ENCODE measurements around the gene MRPS26.
A peak's percentile ranks its signal among the peaks of the same experiment; 100 is the strongest.
"Not testable (repeated sequence)": the region's sequence is repeated elsewhere in the genome, so short reads cannot be mapped to it uniquely, and the experiment has no call there.

MRPS26 gene

DNA sequence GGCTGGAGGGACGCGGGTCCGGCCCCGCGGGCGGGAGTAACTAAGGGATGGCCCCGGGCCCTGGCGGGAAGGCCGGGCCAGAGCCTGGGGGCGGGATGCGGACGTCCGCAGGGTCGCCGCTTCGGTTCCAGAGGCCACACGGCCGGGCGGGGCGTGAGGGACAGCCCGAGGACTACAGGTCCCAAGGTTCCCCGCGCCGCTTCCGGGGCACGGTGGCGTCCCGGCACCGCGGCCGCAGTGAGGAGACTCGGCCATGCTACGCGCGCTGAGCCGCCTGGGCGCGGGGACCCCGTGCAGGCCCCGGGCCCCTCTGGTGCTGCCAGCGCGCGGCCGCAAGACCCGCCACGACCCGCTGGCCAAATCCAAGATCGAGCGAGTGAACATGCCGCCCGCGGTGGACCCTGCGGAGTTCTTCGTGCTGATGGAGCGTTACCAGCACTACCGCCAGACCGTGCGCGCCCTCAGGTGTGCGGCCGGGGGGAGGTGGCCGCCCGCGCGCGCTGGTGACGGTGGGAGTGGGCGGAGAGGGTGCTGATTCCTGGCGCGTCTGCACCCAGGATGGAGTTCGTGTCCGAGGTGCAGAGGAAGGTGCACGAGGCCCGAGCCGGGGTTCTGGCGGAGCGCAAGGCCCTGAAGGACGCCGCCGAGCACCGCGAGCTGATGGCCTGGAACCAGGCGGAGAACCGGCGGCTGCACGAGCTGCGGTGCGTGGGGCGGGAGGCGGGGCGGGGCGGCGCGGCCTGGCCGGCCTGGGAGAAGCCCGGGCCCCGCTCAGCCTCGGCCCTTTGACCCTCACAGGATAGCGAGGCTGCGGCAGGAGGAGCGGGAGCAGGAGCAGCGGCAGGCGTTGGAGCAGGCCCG lies at the start of gene MRPS26:
Gene MRPS26, plus strand, starts transcription at position 237 of the 861 bp plus-strand sequence. Its CDS starts 17 bp downstream, at position 254.
- DNase-seq = peak; percentile 81

DNA sequence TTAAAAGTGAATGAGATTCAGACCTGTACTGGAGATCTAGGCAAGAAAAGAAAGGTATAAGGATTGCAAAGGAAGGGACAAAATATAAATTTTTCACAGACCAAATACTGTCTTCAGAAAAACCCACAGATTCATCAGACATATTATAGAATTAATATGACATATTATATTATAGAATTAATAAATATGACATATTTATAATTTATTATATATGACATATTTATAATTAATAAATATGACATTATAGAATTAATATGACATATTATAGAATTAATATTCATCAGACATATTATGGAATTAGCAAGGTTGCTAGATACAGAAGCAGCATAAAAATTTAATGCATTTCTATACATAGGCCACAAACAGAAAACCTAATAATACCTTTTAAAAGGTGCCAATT lies 47.1 kb upstream of the MRPS26 start:
- DNase-seq = no peak

DNA sequence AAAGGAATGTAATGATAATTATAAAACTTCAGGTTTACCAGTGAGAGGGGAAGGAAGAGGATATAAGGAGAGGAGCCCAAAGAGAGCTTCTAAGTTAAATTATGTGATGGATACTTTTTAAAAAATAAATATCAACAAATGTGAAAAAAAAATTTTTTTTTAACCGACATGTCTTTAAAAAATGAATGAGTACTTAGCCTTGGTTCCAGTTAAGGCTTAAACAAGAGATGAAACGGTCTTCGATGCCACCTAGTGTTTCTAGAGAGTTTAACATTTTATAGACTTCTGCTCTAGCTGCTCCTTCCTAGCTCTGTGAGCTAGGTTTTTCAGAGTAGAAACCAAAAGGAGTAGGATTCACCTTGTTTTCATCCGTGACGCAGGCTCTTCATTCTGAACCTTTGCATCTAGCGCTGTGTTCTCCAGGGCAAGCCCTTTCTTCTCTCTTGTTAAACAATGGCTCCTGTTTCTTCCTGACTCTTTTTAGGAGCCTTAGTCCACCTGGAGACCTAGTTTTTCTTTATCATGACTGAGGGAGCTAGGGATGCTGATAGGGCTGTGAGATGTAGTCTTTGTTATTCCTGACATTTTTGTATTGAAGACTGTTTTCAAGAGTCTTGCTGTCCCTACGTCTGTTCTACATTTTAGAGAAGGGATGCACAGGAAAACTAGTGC lies 44.9 kb upstream of the MRPS26 start:
- DNase-seq = no peak

DNA sequence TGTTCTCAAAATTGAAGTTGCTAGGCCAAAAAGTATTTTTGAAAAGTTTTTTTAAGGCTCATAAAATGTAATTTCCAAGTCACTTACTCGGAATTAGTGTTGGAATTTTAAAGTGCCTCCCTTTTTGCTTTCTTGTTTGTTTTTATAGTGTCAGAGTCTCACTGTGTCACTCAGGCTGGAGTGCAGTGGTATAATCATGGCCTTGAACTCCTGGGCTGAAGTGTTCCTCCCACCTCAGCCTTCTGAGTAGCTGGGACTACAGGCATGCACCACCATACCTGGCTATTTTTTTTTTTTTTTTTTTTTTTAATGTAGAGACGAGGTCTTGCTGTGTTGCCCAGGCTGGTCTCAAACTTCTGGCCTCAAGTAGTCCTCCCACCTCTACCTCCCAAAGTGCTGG lies 42.4 kb upstream of the MRPS26 start:
- no peak for DNase-seq

DNA sequence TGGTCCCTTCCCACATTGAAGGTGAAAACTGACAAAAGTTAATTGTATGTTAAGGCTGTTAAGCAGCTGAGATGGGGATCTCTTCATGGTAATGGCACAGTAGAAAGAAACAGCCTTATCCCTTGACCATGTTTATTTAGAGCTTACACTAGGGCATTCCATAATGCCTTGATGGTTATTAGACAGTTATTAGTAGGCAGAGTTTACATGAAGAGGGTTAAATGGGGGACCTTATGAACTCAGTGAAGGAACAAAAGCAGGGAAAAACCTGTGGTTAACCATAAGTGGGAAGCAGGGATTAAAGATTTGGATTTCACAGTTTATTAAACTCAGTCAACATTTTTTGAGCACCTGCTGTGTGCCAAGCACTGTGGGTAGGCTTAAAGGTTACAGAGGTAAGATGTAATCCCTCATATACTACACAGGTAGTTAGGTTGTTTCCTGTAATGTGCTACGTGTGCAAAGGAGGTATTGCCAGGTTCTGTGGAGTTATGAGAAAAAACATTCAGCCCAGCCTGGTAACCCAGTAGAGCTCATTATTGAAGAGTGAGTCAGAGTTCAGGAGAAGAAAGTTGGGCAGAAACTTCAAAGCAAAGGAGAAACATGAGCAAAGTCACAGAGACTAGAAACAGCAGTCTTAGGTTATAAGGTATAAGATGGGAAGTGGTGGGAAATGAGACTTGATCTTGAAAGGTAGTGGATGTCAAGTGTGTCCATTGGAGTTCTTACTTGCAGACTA lies 34.7 kb upstream of the MRPS26 start:
- DNase-seq = no peak

DNA sequence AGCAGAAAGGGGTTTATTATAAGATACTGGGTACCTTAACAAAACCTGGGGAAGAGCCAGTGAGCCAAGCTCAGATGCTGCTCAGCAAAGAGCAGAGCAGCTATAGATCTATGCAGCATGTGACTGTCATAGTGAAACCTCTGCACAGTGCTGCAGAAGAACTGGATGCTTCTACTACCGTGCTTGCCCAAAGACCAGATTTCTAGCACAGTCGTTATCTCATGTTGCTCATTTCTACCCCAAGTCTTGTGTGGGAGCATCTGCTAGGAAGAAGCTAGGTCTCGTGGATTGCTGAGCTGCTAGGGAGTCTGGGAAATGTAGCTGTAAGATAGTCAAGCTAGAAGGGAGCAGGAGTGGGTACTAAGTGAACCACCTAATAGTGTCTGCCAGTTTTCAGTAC lies 34.1 kb upstream of the MRPS26 start:
- no peak for DNase-seq

DNA sequence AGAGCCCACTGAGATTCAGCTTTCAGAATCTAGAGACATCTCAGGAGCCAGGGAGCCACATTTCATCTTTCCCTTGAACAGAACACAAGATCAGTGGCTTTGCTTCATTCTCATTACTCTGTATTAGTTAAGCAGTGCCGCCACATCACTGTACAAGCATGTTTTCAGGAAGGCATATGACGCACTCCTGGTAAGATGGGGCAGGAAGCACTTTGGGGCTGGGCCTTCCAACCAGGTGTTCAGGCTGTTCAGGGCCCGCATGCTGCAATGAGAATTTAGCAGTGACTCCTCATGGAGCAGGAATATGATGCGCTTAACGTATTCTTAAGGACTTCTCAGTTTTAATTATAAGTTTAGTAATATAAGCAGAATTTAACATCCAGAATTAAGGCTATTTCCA lies 32.1 kb upstream of the MRPS26 start:
- DNase-seq = no peak

DNA sequence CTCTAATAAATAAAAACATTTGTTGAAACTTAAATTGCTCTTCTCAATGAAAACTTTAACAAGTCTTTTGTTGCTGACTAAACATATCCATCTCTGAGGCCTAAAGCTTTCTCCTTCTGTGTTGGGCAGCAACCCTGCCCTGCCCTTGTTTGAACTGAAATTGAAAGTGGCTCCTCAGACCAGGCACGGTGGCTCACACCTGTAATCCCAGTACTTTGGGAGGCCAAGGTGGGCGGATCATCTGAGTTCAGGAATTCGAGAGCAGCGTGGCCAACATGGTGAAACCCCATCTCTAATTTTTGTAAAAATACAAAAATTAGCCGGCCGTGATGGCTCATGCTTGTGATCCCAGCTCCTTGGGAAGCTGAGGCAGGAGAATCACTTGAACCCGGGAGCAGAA lies 31.7 kb upstream of the MRPS26 start:
- DNase-seq = no peak

DNA sequence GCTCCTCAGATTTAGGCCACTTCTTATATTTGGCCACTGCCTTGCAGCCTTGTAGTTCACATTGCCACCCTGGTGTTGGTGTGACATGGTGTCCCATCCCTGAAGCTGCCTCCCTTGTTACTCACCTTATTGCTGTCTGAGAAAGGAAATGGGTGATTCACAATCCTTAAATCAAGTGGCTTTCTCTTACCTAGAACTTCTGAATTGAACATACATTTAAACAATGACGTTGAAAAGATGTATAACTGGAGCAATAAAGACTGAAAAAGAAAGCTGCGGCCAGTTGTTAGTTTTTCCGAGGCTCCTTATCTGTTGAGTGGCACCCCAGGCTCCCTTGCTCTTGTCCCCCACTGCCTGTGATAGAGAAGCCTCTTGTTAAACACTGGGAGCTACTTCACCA lies 31.2 kb upstream of the MRPS26 start:
- no peak for DNase-seq

DNA sequence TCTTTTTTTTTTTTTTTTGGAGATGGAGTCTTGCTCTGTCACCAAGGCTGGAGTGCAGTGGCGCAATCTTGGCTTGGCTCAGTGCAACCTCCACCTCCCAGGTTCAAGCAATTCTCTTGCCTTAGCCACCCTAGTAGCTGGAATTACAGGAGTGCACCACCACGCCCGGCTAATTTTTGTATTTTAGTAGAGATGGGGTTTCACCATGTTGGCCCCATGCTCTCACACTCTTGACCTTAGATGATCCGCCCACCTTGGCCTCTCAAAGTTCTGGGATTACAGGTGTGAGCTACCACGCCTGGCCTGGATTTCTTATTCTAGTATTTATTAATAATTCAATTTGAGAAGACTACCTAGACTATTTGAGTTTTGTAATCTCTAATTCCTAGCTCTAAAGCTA lies 30.6 kb upstream of the MRPS26 start:
- not testable (repeated sequence) for DNase-seq

DNA sequence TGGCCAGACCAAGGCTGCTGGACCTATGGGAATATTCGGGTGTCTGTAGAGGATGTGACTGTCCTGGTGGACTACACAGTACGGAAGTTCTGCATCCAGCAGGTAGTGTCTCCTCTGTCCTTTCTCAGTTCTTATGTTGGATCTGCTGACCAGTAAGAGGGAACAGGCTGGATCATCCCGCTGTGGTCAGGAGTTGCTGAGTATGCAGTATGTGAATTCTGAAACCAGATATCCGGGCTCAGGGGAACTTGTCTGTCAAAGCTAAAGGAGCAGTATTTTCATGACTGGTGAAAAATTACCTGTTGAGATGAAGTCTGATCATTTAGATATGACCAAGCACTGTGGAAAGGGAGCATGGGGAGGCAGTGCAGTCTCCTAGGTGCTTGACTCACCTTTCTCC lies 24.5 kb upstream of the MRPS26 start:
- no peak for DNase-seq

DNA sequence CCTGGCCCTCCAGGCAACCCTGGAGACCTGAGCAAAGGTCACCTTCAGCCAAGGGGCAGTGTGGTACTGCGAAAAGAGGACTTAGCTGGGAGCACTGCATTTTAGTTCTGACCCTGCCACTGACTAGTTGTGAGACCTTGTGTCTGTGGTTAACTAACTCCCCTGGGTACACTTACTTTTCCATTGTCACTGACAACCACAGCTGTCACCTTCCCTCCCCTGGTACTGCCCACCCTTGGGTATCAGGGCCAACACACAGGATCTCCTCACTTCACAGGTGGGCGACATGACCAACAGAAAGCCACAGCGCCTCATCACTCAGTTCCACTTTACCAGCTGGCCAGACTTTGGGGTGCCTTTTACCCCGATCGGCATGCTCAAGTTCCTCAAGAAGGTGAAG lies 24.1 kb upstream of the MRPS26 start:
- no peak for DNase-seq

DNA sequence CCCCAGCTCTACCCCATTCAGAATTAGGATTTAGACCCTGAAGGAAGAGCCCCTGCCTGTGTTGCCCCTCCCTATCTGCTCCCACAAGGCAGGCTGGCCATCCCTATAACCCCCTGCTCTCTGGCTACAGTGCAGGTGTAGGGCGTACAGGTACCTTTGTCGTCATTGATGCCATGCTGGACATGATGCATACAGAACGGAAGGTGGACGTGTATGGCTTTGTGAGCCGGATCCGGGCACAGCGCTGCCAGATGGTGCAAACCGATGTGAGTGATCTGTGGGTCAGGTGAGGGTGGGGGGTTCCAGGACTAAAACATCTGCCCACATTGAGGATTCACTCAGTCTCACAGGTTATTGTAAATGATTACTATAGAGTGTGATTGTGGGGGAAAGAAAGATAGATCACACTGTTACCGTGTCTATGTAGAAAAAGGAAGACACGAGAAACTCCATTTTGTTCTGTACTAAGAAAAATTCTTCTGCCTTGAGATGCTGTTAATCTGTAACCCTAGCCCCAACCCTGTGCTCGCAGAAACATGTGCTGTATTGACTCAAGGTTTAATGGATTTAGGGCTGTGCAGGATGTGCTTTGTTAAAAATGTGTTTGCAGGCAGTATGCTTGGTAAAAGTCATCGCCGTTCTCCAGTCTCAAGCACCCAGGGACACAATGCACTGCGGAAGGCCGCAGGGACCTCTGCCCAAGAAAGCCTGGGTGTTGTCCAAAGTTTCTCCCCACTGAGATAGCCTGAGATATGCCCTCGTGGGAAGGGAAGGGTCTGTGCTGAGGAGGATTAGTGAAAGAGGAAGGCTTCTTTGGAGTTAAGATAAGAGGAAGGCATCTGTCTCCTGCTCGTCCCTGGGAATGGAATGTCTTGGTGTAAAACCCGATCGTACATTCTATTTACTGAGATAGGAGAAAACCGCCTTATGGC lies 23.0 kb upstream of the MRPS26 start:
- not testable (repeated sequence) for DNase-seq

DNA sequence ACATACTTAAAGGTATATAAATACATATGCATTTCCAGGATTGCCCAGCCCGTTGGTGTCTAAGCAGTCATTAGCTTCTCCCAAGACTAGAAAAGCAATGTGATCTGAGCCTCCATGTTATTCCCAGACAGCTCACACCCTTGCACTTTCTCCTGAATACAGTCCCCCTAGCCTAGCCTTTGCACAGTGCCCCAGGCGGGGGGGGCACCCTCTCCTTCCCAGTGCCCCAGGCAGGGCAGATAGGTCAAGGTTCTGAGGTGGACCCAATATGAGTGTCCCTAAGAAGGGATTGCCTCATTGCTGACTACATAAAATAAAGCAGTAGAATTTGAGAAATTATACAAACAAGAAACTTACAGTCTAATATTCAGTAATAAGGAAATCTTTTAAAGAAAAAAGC lies 17.9 kb upstream of the MRPS26 start:
- no peak for DNase-seq

DNA sequence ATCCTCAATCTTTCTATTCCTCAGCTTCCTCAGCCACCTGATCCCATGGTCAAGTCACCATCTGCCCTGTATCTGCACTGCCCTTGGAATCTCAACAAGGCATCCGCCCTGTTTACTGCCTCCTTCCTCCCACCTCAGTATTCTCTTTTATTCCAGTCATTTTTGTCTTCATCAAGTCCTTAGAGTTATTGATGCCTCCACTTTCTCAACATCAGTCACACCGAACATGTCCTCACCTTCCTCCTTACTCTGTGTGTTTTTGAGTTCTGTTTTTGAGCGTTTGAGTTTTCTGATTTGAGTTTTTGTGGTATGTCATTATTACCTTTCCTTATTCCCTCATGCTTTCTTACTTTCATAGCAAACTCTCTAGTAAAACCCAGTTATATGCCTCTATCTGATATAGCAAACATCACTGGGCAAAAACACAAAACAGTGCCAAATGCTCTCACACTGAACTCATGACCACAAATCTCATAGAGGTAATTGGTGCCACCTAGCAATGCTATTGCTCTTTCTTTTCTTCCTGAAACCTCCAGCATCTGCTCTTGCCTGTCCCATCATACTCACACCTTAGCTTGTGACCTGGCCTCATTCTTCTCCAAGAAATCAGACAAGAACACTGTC lies 14.2 kb upstream of the MRPS26 start:
- DNase-seq = no peak

DNA sequence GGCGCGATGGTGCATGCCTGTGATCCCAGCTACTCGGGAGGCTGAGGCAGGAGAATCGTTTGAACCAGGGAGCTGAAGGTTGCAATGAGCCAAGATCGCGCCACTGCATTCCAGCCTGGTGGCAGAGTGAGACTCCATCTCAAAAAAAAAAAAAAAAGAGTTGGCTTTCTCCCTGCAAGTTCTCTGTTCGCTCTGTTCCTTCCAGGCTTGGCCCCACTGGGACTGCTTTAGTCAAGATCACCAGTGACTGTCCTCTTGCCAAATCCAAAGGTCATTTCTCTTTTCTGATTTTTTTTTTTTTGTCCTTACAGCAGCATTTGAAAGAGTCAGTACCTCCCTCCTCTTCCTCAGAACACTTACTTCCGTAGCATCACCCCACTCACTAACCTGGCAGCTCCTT lies 13.2 kb upstream of the MRPS26 start:
- DNase-seq = no peak

DNA sequence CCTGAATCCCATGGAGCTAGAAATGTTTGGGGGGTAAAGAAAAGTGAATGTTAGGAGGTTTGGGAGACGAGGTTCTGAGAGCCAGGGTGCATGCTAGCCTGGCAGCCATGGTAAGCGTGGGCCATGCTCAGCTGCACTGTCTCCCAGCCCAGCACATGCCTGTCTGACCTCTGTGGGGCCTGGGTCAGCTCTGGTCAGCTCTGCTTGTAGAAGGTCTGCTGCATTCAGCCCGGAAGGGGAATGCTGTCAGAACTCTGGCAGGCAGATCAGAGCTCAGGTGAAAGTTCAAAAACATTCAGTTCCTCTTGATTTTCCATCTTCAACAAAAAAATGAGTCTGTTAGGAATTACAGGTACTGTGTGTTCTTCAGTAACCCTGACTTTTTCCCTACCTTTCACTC lies 8.2 kb upstream of the MRPS26 start:
- no peak for DNase-seq

DNA sequence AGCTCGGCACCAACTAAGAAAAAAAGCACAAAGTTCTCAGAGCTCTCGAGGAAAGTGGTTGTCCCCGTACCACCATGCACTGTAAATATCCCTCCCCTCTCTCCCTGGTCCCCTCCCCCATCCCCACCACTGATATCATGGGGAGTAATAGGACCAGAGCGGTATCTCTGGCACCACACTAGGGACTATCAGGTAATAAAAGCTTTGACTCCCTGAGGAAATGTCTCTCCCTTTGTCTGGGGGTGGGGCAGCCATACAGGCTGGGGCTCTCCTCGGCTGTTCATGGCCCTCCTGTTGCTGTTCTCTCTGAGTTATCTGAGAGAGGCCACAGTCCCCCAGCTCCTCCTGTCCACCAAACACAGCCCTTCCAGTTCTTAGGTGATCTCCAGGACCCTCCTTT lies 7.4 kb upstream of the MRPS26 start:
- no peak for DNase-seq

DNA sequence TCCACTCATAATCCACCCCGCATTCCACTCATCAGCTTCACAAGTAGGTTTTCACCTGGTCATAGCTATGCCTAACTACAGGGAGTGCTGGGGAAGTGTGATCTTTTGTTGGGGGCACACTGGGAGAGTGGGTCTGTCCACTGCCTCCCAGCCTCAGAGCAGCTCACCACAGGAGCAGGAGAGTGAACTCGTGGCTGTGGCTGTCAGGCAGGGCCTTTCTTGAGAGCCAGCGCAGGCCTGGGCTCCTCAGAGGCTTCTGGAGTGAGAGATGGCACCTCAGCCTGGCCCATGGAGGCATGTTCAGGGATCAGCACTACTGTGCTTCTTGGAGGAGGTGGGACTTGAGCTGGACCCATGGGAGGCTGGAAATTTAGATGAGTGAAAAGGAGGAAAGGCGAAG lies 6.4 kb upstream of the MRPS26 start:
- no peak for DNase-seq

DNA sequence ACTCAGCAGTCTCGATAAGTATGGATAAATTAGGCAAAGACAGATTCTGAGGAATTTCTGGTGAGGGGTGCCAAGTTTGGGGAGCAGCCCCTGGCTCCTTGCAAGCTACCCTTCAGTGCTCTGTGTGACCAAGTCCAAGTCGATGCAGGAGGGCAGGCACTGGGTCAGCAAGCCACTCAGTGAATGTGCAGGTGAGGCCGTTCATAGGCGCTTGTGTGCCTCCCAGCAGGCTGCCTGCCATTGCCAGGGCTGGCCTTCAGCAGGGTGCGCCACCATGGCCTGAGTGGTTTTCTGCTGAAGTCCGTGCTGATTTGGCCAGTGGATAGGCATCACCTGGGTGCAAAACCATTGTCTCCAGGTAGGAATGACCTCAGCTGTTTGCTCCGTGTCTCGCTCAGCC lies 5.8 kb upstream of the MRPS26 start:
- no peak for DNase-seq

DNA sequence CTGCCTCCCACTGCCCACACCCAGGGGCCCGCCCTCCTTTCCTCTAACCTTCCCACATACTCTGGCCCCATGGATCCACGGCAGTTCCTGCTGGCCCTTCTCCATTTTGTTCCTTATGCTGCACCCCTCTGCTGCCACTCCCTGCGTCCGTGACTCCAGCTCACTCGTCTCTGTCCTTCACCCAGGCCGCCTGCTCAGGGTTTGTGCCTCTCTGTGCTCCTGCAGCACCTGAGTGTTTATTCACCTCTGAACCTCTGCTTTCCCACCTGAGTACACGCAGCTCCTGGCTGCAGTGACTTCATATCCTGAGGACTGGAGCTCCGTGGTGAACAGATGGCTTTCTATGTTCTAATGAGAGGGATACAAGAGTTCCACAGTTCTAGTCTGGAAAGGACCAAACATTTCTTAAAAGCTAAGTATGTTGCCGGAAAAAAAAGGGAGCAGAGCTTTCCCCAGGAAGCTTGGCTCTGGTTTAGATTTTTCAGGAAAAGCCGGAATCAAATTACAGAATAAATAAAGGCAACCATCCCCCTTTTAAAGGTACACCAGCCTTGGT lies 3.9 kb upstream of the MRPS26 start:
- no peak for DNase-seq

DNA sequence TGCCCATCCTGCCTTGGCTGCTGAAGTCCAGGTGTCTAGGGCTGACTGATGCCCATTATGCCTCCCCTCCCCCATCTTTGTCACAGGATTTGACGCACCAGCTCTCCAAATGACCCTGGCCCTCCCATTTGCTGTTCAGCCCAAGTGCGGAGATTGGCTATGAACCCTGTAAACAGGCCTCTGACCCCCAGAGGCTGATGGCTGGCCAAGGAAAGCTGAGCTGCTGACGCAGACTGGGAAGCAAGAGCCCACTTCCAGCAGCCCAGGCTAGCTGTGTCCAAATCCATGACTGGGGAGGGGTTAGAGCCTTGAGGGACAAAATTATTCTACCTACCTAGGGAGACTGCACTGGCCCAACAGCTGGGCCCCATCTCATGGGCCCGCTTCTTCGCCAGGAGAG lies 3.2 kb upstream of the MRPS26 start:
- no peak for DNase-seq

All from activated T-cell treated with anti-CD3 and anti-CD28 coated beads, Interleukin-2, amount 50 U/mL, for 1 hour (primary cell).